Stimulated activated CD8-positive, alpha-beta memory T cell treated with anti-CD3 and anti-CD28 coated beads, Interleukin-15, amount 100 ng/mL, for 48 hours (primary cell): ENCODE measurements around the gene DOCK4.

Source experiments
- DNase-seq, 2 donors: peaks; one replicate each; pipeline ENCODE4 v3.0.0-alpha.2; 2020; ENCODE audit warnings: low read depth in 2 of 2

DOCK4 gene

GRCh38 chr7:112223310-112223709, 17.1 kb upstream of the DOCK4 start:
- DNase-seq = no peak

- no peak for DNase-seq
Measured at GRCh38 chr7:112220877-112221434, 14.8 kb upstream of the DOCK4 start.

- no peak for DNase-seq
Measured at GRCh38 chr7:112215787-112216186, 9.6 kb upstream of the DOCK4 start.

GRCh38 chr7:112214883-112215282, 8.7 kb upstream of the DOCK4 start:
- DNase-seq = no peak

GRCh38 chr7:112214268-112214667, 8.1 kb upstream of the DOCK4 start:
- no peak for DNase-seq

- no peak for DNase-seq
Measured at GRCh38 chr7:112213735-112214134, 7.5 kb upstream of the DOCK4 start.

- DNase-seq = no peak
Measured at GRCh38 chr7:112212571-112212970, 6.4 kb upstream of the DOCK4 start.

- no peak for DNase-seq
Measured at GRCh38 chr7:112211348-112211907, 5.2 kb upstream of the DOCK4 start.

- DNase-seq = no peak
Measured at GRCh38 chr7:112207765-112208164, 1.6 kb upstream of the DOCK4 start.

GRCh38 chr7:112206991-112207592, 893 bp upstream of the DOCK4 start:
- DNase-seq = no peak

- no peak for DNase-seq
Measured at GRCh38 chr7:112205343-112206237, 609 bp downstream of the DOCK4 start.

GRCh38 chr7:112204499-112205342, 1.5 kb downstream of the DOCK4 start:
- no peak for DNase-seq

GRCh38 chr7:112203365-112203739, 2.8 kb downstream of the DOCK4 start:
- DNase-seq = no peak

GRCh38 chr7:112202816-112203215, 3.4 kb downstream of the DOCK4 start:
- DNase-seq = no peak

GRCh38 chr7:112201839-112202238, 4.4 kb downstream of the DOCK4 start:
- no peak for DNase-seq

GRCh38 chr7:112201411-112201810, 4.8 kb downstream of the DOCK4 start:
- DNase-seq = no peak

GRCh38 chr7:112199672-112200071, 6.5 kb downstream of the DOCK4 start:
- no peak for DNase-seq

GRCh38 chr7:112199035-112199655, 7.1 kb downstream of the DOCK4 start:
- DNase-seq = no peak

GRCh38 chr7:112197322-112197721, 8.9 kb downstream of the DOCK4 start:
- no peak for DNase-seq

- DNase-seq = no peak
Measured at GRCh38 chr7:112195717-112196116, 10.5 kb downstream of the DOCK4 start.

- no peak for DNase-seq
Measured at GRCh38 chr7:112193915-112194502, 12.2 kb downstream of the DOCK4 start.
